GM12865 (cell line): ENCODE data around the gene AP3S2.
"Not testable (repeated sequence)": the region's sequence is repeated elsewhere in the genome, so short reads cannot be mapped to it uniquely, and the experiment has no call there.

ENCODE experiments used
- DNase-seq: peaks from one replicate; pipeline ENCODE4 v3.0.0; 2010; ENCODE audit warnings: low read depth
- H3K4me3 ChIP-seq: 2 replicates; pipeline ENCODE4 v1.5.1; 2011; ENCODE audit warnings: mild to moderate bottlenecking, low read depth, low read length, control low read depth
- TF ChIP-seq, protein P1 (sequence below): IDR thresholded peaks from 2 replicates; pipeline ENCODE4 v1.5.1; 2011; ENCODE audit warnings: low read length, control low read depth, low read depth, inconsistent platforms; ENCODE audit not compliant: insufficient read depth; ENCODE audit errors: missing control alignments

Gene AP3S2

DNA sequence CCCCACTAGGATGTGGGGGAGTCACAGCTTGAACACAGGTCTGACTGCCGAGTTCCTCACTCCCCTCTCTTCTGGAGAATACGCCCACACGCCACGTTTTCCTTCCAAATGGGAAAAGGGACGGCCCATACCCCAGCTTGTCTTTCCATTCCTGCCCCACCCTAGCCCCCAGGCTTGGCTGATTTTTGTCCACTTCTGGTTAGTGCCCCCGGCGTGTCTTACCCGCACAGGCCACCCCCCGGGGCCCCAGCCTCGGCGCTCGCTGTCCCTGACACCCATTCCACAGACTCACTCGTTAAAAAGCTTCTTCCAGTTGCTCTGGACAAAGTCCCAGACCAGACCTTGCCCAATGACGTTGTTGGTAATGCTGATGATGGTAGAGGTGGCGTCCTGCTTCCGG lies 103.1 kb downstream of the AP3S2 start:
- no peak for DNase-seq
- TF ChIP-seq, protein P1, sequence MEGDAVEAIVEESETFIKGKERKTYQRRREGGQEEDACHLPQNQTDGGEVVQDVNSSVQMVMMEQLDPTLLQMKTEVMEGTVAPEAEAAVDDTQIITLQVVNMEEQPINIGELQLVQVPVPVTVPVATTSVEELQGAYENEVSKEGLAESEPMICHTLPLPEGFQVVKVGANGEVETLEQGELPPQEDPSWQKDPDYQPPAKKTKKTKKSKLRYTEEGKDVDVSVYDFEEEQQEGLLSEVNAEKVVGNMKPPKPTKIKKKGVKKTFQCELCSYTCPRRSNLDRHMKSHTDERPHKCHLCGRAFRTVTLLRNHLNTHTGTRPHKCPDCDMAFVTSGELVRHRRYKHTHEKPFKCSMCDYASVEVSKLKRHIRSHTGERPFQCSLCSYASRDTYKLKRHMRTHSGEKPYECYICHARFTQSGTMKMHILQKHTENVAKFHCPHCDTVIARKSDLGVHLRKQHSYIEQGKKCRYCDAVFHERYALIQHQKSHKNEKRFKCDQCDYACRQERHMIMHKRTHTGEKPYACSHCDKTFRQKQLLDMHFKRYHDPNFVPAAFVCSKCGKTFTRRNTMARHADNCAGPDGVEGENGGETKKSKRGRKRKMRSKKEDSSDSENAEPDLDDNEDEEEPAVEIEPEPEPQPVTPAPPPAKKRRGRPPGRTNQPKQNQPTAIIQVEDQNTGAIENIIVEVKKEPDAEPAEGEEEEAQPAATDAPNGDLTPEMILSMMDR: no peak
- no peak overlapping the region for H3K4me3 ChIP-seq

DNA sequence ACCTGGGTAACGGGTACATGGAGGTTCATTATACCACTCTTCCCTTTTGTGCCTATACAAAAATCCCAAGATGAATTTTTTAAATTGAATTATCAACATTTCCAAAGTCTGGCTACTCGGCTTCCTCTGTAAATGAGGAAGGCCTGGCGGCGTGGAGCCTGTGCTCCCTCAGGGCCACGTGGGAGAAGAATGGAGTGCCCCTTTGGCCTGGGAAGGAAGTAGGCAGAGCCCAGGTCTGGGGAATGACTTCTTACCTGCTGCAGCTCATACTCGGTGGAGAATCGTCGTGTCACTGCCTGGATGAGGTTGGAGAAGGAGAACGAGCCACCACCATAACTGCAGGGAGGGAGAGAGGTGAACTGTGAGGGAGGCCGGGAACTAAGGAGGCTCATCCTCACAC lies 103.6 kb downstream of the AP3S2 start:
- TF ChIP-seq, protein P1: no peak
- H3K4me3 ChIP-seq: no peak overlapping the region
- DNase-seq: no peak

DNA sequence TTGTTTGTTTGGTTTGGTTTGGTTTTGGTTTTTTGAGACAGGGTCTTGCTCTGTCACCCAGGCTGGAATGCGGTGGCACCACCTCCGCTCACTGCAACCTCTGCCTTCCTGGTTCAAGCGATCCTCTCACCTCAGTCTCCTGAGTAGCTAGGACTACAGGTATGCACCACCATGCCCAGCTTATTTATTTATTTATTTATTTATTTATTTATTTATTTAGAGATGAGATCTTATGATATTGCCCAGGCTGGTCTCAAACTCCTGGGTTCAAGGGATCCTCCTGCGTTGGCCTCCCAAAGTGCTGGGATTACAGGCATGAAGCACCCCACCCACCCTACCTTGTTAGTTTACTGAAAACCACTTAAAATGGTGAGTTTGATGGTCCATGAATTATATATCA lies 105.2 kb downstream of the AP3S2 start:
- DNase-seq, H3K4me3 ChIP-seq: not testable (repeated sequence)

DNA sequence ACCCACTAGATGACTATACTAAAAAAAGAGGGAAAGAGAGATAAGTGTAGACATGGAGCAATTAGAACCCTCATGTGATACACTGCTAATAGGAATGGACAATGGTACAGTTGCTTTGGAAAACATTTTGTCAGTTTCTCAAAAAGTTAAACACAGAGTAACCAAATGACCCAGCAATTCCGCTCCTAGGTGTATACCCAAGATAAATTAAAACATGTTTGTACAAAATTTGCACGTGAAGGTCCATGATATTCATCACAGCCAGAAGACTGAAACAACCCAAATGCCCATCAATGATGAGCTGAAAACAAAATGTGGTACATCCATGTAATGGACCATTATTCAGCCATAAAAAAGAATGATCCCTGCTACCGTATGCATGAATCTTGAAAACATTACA lies 105.8 kb downstream of the AP3S2 start:
- TF ChIP-seq, protein P1: no peak
- H3K4me3 ChIP-seq: no peak overlapping the region

DNA sequence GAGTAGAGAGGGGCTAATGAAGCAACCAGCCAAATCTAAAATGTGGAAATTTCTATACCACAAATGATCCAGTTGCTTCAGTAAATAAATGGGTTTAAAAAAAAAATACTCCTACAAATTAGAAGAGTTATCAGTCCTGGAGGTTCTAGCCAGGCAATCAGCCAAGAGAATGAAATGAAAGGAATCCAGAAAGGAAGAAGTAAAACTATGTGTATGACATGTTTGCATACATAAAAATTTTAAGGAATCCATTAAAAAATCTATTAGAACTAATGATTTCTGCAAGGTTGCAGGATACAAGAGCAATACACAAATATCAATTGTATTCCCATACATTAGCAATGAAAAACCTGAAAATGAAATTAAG lies 108.0 kb downstream of the AP3S2 start:
- no peak for DNase-seq
- no peak overlapping the region for H3K4me3 ChIP-seq
- TF ChIP-seq, protein P1: no peak

More for the DNA sequence above, 105.8 kb downstream of the AP3S2 start:
- no peak for DNase-seq

DNA sequence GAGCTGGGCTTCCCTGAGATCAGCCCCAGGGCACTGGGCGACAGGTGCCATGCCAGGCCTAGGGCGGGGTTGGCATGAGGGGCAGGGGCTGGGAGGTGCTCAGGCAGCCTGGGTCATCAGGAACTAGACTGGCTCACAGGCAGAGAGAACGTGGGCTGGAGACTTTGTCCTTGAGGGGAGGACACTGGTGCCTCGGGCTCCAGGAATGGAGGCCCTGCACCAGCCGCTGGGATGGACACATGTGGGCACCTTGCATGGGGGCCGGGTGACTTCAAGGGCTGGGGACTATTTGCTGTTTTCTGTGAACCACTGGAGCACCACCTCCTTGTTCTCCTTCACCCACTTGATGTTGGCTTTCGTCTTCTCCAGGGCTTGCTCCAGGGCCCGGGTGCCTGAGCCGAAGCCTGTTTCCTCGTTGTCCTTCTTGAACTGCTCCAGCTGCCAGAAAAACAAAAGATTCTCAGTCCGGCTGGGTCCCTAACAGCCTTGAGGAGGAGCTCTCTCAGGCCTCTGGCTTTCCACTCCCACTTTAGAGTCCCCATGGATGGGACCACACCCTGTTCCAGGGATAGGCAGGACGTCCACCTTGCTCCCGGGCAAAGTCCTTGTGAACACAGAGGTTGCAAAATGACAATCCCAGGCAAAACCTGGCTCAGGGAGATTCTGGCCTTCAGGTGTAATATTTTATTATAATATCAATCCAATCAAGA lies 108.6 kb downstream of the AP3S2 start:
- TF ChIP-seq, protein P1: no peak
- H3K4me3 ChIP-seq: no peak overlapping the region
- no peak for DNase-seq

DNA sequence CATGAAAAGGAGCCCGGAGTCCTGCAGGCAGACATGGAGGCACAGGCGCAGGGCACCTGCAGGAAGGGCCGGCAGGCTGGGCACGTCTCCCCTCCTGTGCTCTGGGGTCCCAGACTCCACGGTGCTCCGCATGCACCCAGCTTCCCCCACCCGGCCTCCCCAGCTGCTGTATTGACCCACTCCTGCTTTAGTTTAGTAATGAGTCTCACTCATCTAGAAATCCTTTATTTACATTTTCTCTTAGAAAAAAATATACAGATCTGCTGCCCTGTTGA lies 109.2 kb downstream of the AP3S2 start:
- no peak overlapping the region for H3K4me3 ChIP-seq
- TF ChIP-seq, protein P1: no peak
- DNase-seq: no peak
